ENCODE results near the gene RCBTB1.

DNA sequence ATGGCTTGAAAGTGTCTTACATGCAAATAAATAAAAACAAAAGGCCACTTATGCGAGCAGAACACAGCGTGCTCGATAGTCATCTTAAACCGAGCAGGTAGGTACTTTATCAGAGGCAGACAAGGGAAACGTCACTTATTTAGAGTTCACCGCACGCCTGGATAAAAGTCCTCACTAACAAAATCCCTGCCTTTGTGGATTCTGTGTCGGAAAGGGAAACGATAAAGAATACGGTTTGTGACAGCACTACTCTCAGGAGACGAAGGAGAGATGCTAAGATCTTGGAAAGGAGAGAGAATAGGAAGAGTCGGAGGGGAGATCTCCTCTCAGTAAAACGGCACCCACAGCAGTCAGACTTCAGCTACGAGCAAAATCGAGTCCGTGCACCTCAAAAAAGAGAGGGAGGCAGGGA lies 581 bp downstream of the RCBTB1 start:
- TF ChIP-seq, protein P1, sequence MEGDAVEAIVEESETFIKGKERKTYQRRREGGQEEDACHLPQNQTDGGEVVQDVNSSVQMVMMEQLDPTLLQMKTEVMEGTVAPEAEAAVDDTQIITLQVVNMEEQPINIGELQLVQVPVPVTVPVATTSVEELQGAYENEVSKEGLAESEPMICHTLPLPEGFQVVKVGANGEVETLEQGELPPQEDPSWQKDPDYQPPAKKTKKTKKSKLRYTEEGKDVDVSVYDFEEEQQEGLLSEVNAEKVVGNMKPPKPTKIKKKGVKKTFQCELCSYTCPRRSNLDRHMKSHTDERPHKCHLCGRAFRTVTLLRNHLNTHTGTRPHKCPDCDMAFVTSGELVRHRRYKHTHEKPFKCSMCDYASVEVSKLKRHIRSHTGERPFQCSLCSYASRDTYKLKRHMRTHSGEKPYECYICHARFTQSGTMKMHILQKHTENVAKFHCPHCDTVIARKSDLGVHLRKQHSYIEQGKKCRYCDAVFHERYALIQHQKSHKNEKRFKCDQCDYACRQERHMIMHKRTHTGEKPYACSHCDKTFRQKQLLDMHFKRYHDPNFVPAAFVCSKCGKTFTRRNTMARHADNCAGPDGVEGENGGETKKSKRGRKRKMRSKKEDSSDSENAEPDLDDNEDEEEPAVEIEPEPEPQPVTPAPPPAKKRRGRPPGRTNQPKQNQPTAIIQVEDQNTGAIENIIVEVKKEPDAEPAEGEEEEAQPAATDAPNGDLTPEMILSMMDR (IDR thresholded peaks at IDR 0.05): no peak
- no peak for TF ChIP-seq POLR2A (IDR thresholded peaks at IDR 0.05)

All from lower leg skin (tissue), 3 donors.